ENCODE data around the gene STAT4.

The STAT4 gene

DNA sequence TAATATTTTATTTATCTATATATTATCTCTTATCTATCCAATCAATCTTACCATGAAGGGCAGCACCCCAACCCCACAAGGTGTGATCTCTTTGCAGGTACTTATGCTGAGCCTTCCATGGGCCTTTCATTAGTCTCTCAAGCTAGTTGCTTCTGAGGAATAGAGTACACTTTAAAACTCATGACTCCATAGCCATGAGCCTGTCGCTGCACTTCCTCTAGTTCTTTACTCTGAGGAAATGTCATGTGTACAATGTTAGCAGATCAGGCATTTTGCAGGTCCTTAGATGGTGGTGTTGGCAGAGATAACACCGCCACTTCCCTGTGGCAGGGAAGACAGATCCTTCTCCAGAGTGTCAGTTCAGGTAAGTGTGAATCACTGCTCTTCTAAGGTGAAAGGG, 29.5 kb upstream of the STAT4 start:
- TF ChIP-seq ZNF169 (tag by site-specific recombination; IDR thresholded peaks at IDR 0.05), result no peak
- TF ChIP-seq, protein P1, sequence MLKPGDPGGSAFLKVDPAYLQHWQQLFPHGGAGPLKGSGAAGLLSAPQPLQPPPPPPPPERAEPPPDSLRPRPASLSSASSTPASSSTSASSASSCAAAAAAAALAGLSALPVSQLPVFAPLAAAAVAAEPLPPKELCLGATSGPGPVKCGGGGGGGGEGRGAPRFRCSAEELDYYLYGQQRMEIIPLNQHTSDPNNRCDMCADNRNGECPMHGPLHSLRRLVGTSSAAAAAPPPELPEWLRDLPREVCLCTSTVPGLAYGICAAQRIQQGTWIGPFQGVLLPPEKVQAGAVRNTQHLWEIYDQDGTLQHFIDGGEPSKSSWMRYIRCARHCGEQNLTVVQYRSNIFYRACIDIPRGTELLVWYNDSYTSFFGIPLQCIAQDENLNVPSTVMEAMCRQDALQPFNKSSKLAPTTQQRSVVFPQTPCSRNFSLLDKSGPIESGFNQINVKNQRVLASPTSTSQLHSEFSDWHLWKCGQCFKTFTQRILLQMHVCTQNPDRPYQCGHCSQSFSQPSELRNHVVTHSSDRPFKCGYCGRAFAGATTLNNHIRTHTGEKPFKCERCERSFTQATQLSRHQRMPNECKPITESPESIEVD (tag by site-specific recombination; IDR thresholded peaks at IDR 0.05), result no peak
- TF ChIP-seq, protein P2, sequence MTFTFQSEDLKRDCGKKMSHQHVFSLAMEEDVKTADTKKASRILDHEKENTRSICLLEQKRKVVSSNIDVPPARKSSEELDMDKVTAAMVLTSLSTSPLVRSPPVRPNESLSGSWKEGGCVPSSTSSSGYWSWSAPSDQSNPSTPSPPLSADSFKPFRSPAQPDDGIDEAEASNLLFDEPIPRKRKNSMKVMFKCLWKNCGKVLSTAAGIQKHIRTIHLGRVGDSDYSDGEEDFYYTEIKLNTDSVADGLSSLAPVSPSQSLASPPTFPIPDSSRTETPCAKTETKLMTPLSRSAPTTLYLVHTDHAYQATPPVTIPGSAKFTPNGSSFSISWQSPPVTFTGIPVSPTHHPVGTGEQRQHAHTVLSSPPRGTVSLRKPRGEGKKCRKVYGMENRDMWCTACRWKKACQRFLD (tag by site-specific recombination; IDR thresholded peaks at IDR 0.05), result no peak
- CTCF ChIA-PET, result interaction anchor here (0.6 kb wide), 1 partner anchor 10 kb away, joined by 3 read pairs; no protein-coding TSS in a partner anchor
- H3K4me3 ChIP-seq (ENCODE audit: low read depth, low read length), result no peak overlapping the region
- no peaks in the 10 kb centered on the region for H3K9me3 ChIP-seq (ENCODE audit: control insufficient read depth, insufficient read depth, low read depth, low read length)
- no peaks in the 10 kb centered on the region for H3K4me1 ChIP-seq (ENCODE audit: control insufficient read depth, insufficient read depth, low read length)
- no peaks in the 10 kb centered on the region for H3K36me3 ChIP-seq (ENCODE audit: control insufficient read depth in 2 of 2, insufficient read depth in 1 of 2, low read length in 2 of 2)
- POLR2A ChIA-PET, result no interaction called here
- H3K27ac ChIP-seq (ENCODE audit: extremely low read depth, low read depth, low read length), result no peak overlapping the region

DNA sequence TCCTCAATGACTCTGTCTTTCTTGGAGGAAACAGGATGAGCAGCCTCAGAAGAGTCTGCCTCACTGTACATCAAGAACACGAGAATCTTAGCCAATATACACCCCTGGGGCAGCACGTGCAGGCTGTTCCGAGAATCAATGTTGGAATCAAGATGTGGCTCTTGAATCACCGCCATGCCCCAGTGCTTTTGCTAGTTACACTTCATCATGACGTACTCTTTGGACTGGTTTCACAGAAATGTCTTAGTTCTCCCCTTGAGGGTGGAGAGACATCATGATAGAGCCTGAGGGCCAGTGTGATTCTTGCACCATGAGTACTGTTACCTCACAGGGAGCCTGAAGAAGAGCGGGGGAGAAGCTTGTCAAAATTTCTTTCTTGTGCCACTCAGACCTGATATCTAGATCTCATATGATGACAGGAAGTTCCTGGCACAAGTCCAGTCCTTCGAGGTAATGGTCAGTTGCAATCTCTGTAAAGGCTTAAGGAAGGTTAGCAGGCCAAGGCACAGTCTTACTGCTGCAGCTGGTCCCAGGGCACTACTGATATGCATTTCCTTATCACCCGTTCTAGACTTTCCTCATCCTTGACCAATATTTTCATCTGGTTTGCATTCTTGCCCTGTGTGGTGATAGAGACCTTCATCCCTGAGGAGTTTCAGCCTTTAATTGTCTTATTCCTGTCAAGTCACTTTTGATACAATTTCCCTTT, 28.2 kb upstream of the STAT4 start:
- no peak for TF ChIP-seq ZNF501 (tag by site-specific recombination; IDR thresholded peaks at IDR 0.05)
- no peak for TF ChIP-seq KLF1 (tag by site-specific recombination; IDR thresholded peaks at IDR 0.05)
- no peak for TF ChIP-seq OSR2 (tag by site-specific recombination; IDR thresholded peaks at IDR 0.05)
- TF ChIP-seq ZNF132 (tag by site-specific recombination; IDR thresholded peaks at IDR 0.05; ENCODE audit: borderline replicate concordance), result no peak
- TF ChIP-seq ZNF777 (tag by site-specific recombination; IDR thresholded peaks at IDR 0.05; ENCODE audit: borderline replicate concordance), result no peak
- TF ChIP-seq ZNF211 (tag by site-specific recombination; IDR thresholded peaks at IDR 0.05; ENCODE audit: low read depth), result no peak
- no peak for TF ChIP-seq ZNF776 (tag by site-specific recombination; IDR thresholded peaks at IDR 0.05; ENCODE audit: borderline replicate concordance)
- no peak for TF ChIP-seq MEIS1 (CRISPR knock-in tag; IDR thresholded peaks at IDR 0.05; ENCODE audit: borderline replicate concordance)
- no peaks in the 10 kb centered on the region for H3K4me1 ChIP-seq (ENCODE audit: control insufficient read depth, insufficient read depth, low read length)
- H3K27ac ChIP-seq (ENCODE audit: extremely low read depth, low read depth, low read length), result no peak overlapping the region
- no peaks in the 10 kb centered on the region for H3K36me3 ChIP-seq (ENCODE audit: control insufficient read depth in 2 of 2, insufficient read depth in 1 of 2, low read length in 2 of 2)
- H3K9me3 ChIP-seq (ENCODE audit: control insufficient read depth, insufficient read depth, low read depth, low read length), result no peaks in the 10 kb centered on the region
- H3K4me3 ChIP-seq (ENCODE audit: low read depth, low read length), result no peak overlapping the region
- POLR2A ChIA-PET, result no interaction called here
- CTCF ChIA-PET, result interaction anchor here (1.5 kb wide), 1 partner anchor 323 kb away, joined by 3 read pairs; no protein-coding TSS in a partner anchor

DNA sequence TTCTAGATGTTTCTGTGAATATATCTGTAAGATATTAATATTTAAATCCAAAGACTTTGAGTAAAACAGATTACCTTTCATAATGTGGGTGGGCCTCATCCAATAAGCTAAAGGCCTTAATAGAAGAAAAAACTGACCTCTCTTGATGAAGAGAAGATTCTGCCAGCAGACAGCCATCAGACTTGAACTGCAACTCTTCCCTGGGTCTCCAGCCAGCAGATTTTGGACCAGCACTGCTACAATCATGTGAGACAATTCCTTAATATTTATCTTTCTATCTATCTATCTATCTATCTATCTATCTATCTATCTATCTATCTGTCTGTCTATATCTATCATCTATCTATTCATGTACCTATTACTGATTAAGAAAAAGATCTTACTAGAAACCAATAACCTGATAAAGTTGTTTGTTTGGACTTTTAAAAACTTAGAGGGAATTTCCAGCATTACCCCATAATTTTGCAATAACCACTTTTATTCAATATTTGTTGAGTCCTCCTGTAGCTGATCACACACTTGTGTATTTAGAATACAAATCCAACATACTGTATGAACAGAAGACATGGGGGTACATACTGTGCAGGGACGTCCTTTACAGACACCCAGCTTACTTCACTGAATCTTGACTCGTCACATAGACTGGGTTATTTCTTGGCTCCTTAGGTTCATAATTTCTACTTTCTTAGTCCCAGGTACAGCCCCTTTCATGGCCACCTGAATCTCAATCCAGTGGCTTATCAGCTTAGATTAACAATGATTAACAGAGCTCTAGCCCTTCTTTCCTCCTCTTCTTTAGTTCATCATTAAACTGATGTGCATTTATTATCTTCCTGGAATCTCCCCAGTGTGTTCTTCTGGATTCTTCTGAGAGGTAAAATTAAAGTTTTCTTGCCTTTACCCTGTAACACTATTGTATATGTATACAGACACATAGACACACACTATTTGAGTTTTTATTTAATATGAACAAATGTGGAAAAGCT, 27.2 kb upstream of the STAT4 start:
- CTCF ChIA-PET, result interaction anchor here (0.8 to 1.5 kb wide), 3 partner anchors 12 to 323 kb away, joined by 3 to 4 read pairs (median 4); no protein-coding TSS in a partner anchor
- POLR2A ChIA-PET, result no interaction called here
- no peak overlapping the region for H3K27ac ChIP-seq (ENCODE audit: extremely low read depth, low read depth, low read length)
- H3K4me3 ChIP-seq (ENCODE audit: low read depth, low read length), result no peak overlapping the region
- H3K36me3 ChIP-seq (ENCODE audit: control insufficient read depth in 2 of 2, insufficient read depth in 1 of 2, low read length in 2 of 2), result no peaks in the 10 kb centered on the region
- H3K9me3 ChIP-seq (ENCODE audit: control insufficient read depth, insufficient read depth, low read depth, low read length), result no peaks in the 10 kb centered on the region
- TF ChIP-seq ZSCAN16 (tag by site-specific recombination; IDR thresholded peaks at IDR 0.05) (no peak), ZNF140 (tag by site-specific recombination; IDR thresholded peaks at IDR 0.05) (no peak), ZIC2 (tag by site-specific recombination; IDR thresholded peaks at IDR 0.05) (no peak), ZNF112 (tag by site-specific recombination; IDR thresholded peaks at IDR 0.05) (no peak), ZNF629 (tag by site-specific recombination; IDR thresholded peaks at IDR 0.05) (no peak), GLIS2 (tag by site-specific recombination; IDR thresholded peaks at IDR 0.05) (no peak), GLI2 (tag by site-specific recombination; IDR thresholded peaks at IDR 0.05; ENCODE audit: borderline replicate concordance, low read depth) (no peak), ZNF354C (tag by site-specific recombination; IDR thresholded peaks at IDR 0.05; ENCODE audit: borderline replicate concordance, low read depth) (no peak), ZEB2 (tag by site-specific recombination; IDR thresholded peaks at IDR 0.05) (no peak)
- no peaks in the 10 kb centered on the region for H3K4me1 ChIP-seq (ENCODE audit: control insufficient read depth, insufficient read depth, low read length)

All from HEK293 (cell line).